HG03460 (cell line): ENCODE data around the gene TEX50.
"Not testable (repeated sequence)": the region's sequence is repeated elsewhere in the genome, so short reads cannot be mapped to it uniquely, and the experiment has no call there.

Experiments
- ATAC-seq: cut with Tn5 transposase; IDR thresholded peaks from one replicate; pipeline ENCODE4 v1.9.1; 2021; ENCODE audit not compliant: unreplicated experiment

Gene TEX50

DNA sequence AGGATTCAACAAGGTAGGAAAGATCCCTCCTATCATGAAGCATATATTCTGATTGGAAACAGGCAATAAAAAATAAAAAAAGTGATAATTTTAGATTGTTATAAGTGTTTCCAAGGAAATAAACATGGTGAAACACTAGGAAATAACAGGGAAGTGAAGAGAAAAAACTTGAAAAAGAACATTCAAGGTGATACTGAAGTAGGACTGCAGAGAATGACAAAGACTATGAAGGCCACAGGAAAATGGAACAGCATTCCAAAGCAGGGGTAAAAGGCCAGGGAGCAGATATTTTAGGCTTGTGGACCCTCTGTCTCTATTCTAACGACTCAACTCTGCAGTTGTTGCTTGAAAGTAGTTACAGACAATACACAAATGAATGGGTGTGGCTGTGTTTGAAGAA lies 26.6 kb downstream of the TEX50 start:
- ATAC-seq, result no peak

DNA sequence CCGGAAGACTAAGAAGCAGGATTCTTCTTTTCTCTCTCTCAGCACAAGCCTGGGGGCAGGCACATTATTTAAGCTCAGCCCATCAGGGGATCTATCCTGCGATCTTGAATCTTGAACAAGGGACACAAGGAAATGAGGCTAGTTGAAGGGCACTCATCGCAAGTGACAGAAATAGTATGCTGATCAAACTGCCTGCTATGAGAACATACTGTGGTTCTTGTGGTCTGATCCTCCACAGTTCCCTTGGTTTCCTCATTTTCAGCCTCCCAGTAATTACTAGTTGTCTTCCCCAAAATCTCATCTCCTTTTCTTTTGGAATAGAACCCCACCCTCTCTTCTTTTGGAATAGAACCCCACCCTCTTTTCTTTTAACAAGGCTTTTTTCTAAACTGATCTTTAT lies 28.0 kb downstream of the TEX50 start:
- ATAC-seq, result no peak

DNA sequence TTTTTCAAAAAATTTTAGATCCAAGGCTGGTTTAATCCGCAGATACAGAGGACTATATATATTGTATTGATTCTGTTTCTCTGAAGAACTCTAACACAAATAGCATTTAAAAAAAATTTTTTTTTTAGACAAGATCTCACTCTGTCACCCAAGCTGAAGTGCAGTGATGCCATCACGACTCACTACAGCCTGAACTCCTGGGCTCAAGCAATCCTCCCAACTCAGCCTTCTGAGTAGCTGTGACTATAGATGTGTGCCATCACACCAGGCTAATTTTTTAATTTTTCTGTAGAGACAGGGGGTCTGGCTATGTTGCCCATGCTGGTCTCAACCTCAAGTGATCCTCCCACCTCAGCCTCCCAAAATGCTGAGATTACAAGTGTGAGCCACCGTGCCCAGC lies 31.5 kb downstream of the TEX50 start:
- no peak for ATAC-seq

- no peak for ATAC-seq
These were observed 34.4 kb downstream of the TEX50 start, which contains the start of gene ANKRD45 for GRCh38 chr1:173669491-173669941. ANKRD45 (minus strand) TSS chr1:173669851; CDS start chr1:173659418, 10,433 bp downstream.

- not testable (repeated sequence) for ATAC-seq
These were observed 39.4 kb downstream of the TEX50 start for GRCh38 chr1:173674496-173674895.

DNA sequence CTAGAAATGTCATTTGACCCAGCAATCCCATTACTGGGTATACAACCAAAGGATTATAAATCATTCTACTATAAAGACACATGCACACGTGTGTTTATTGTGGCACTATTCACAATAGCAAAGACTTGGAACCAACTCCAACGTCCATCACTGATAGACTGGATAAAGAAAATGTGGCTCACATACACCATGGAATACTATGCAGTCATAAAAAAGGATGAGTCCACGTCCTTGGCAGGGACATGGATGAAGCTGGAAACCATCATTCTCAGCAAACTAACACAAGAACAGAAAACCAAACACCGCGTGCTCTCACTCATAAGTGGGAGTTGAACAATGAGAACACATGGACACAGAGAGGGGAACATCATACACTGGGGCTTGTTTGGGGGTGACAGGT lies 45.0 kb downstream of the TEX50 start:
- ATAC-seq, result not testable (repeated sequence)

DNA sequence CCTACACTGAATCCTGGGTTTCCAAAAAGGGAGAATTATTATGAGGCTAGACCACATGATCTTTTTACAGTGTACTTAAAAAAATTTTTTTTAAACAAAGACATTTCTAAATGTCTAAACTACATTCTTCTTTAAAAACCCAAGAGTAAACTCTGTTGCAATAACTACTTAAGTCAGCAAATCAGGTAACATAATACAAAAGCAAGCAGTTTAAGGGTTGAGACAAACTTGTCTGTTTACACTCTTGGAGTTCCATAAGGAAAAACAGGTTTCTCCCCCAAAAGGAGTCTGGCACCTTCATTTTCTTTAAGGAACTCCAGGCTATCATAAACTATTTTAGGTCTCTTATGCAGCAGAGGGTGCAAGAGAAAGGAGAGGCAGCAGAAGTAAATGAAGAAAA lies 47.0 kb downstream of the TEX50 start:
- ATAC-seq, result no peak

DNA sequence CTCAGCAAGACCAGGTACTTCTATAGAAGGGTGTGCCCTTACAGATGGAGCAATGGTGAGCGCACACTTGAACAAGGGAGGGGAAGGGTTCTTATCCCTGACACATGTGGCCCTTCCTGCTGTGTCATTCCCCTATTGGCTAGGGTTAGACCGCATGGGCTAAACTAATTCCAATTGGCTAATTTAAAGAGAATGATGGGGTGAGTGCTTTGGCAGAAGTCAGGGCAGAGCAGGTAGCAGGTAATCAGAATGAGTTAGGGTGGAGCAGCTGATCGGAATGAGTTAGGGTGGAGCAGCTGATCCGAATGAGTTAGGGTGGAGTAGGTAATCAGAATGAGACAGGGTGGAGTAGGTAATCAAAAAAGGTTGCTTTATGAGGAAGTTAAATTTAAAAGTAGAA lies 48.7 kb downstream of the TEX50 start:
- ATAC-seq, result not testable (repeated sequence)

GRCh38 chr1:173685121-173685520 lies 50.0 kb downstream of the TEX50 start:
- ATAC-seq, result not testable (repeated sequence)
